NCI-H446 (cell line): ENCODE data around the gene INO80.
A peak's percentile ranks its signal among the peaks of the same experiment; 100 is the strongest.
"Not testable (repeated sequence)": the region's sequence is repeated elsewhere in the genome, so short reads cannot be mapped to it uniquely, and the experiment has no call there.

Source experiments
- DNase-seq, 2 experiments: peaks; one replicate each; lab custom pipeline; 2025; lab: John Stamatoyannopoulos, UW

Gene INO80

GRCh38 chr15:40963201-40963600 is 152.9 kb downstream of the INO80 start:
- no peak for DNase-seq

DNA sequence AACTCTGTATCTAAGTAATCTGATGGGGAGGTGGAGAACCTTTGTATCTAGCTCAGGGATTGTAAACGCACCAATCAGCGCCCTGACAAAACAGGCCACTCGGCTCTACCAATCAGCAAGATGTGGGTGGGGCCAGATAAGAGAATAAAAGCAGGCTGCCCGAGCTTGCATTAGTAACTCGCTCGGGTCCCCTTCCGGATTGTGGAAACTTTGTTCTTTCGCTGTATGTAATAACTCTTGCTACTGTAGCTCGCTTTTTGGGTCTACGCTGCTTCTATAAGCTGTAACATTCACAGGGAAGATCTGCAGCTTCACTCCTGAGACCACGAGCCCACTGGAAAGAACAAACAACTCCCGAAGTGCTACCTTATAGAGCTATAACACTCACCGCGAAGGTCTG is 153.8 kb downstream of the INO80 start:
- DNase-seq = not testable (repeated sequence)

DNA sequence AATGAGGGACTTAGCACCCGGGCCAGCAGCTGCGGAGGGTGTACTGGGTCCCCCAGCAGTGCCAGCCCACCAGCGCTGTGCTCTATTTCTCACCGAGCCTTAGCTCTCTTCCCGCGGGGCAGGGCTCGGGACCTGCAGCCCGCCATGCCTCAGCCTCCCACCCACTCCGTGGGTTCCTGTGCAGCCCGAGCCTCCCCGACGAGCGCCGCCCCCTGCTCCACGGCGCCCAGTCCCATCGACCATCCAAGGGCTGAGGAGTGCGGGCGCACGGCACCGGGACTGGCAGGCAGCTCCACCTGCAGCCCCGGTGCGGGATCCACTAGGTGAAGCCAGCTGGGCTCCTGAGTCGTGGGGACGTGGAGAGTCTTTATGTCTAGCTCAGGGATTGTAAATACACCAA is 154.3 kb downstream of the INO80 start:
- not testable (repeated sequence) for DNase-seq

DNA sequence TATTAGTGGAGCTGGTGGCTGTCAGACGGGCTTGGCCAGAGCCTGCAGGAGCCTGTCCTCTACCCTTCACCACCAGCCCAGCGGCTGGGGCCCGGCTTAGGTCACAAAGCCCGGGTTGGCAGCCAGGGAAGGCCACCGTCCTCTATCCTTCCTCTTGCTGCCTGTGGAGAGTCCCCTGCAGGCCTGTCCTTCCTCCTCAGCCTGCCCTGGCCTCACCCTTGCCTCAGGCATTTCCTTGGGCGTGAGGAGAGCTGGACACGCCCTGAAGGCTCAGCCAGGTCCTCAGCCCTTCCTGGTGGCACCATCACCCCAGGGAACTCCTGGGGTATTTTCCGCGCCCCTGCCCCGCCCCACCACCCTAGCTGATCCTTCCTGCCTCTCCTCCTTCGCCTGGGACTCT is 155.2 kb downstream of the INO80 start:
- no peak for DNase-seq

DNA sequence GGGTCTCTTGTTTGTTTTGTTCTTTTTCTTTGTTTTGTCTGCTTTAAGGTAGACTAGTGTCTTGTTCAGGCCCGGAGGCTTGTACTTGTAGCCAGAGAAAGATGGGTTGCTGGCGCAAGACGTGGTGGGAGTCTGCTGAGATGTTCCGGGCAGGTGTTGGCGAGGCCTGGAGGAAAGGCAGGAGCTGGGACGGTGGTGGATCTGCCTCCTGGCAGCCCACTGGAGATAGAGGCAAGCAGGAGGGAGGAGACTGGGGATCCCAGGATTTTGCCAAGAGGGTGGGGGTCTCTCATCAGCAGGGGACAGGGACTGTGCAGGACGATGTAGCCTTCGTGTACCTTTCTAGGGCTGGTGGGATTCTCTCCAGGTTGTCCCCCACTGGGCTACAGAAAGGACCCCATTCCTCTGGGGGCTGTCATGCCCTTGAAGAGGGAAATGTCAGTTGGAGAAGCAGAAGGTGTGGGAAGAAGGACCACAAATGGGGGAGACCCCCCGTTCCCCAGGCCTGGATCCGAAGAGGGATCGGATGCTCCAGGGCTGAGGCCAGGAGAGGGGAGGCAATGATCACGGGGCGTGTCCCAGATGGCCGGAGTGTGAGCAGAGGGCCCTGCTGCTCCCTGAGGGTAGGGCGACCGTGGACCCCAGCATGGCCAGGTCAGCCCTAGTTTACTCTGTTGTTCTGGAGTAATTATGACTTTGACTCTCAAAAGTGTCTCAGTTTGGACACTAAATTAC is 155.8 kb downstream of the INO80 start:
- DNase-seq = no peak

- no peak for DNase-seq
Measured at GRCh38 chr15:40959331-40960141, 156.5 kb downstream of the INO80 start.

DNA sequence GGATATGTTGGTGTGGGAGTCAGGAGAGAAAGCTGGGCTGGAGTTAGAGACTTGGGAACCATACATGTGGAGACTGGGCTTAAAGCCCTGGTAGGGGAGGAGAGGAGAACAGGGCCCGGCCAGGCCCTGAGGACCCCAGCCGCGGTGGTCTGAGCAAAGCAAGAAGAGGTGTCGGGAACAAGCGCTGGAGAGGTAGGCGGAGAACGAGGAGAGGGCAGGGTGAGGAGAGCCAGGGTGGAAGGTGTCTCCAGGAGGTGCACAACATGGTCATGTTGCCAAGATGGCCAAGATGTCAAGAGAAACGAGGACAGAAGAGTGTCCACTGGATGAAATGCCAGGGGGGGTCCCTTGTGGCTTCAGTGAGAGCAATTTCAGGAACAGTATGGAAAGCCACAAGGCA is 157.4 kb downstream of the INO80 start:
- DNase-seq = no peak

DNA sequence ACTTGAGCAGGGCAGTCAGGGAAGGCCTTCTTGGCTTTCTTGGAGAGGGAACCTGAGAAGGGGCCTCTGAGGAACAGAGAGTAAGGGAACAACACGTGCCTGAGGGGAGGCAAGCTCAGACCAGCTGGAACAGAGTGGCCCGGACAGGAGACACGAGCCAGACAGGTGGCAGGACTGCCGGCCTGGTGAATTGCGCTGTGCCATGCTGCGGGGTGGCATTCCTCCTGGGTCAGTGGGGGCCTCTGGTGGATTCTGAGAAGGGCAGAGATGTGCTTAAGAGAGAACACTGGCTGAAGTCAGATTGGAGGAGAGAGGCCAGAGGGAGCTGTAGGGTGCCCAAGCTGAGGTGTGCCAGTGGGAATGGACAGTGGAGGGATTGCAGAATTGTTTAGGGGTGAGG is 157.9 kb downstream of the INO80 start:
- no peak for DNase-seq

GRCh38 chr15:40957581-40958051 is 158.5 kb downstream of the INO80 start:
- peak; percentile 14 to 90 for DNase-seq

DNA sequence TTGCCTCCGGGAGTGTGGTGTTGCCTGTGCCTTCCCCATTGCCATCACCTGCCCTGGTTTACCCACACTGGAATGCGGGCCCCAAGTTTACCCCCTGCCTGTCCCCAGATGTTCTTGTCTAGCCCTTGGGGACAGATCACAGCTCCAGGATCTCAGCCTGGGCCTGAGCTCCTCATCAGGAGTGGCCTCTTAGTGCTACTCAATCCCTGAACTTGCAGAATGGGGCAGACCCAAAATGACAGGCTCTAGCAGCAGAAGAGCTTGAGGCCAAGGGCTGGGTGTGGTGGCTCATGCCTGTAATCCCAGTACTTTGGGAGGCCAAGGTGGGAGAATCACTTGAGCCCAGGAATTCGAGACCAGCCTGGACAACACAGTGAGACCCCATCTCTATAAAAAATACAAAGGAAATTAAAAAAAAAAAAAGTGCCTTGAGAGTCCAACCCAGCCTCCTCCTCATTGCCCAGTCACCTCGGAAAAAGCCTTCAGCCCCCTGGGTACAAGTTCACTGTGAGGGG is 159.0 kb downstream of the INO80 start:
- DNase-seq = no peak

- no peak for DNase-seq
Measured at GRCh38 chr15:40956541-40956982, 159.5 kb downstream of the INO80 start.

- DNase-seq = no peak
Measured at GRCh38 chr15:40955930-40956540, 160.0 kb downstream of the INO80 start.

GRCh38 chr15:40955141-40955903 is 160.8 kb downstream of the INO80 start:
- DNase-seq = no peak

GRCh38 chr15:40954158-40954848 is 161.8 kb downstream of the INO80 start:
- DNase-seq = not testable (repeated sequence)

DNA sequence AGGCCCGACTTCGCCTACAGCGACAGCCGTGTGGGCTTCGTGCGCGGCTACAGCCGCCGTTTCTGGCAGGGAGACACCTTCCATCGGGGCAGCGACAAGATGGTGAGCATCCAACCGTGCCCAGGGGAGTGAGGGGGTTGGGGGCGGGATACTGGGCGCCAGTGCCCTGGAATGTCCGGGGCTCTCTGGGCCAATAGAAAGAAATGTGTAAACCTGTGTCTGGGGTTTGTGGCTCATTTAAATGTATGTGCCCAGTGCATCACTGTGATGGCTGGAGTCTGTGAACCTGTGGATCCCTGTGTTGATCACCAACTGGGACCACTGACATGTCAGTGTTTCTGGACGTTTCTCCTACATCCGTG is 162.4 kb downstream of the INO80 start:
- DNase-seq = no peak

GRCh38 chr15:40952901-40953712 is 163.0 kb downstream of the INO80 start, which contains the start of gene CHAC1:
Gene CHAC1 (plus strand): TSS chr15:40953471. CDS start chr15:40953584, 113 bp downstream.
- DNase-seq = peak; percentile 65 to 94

DNA sequence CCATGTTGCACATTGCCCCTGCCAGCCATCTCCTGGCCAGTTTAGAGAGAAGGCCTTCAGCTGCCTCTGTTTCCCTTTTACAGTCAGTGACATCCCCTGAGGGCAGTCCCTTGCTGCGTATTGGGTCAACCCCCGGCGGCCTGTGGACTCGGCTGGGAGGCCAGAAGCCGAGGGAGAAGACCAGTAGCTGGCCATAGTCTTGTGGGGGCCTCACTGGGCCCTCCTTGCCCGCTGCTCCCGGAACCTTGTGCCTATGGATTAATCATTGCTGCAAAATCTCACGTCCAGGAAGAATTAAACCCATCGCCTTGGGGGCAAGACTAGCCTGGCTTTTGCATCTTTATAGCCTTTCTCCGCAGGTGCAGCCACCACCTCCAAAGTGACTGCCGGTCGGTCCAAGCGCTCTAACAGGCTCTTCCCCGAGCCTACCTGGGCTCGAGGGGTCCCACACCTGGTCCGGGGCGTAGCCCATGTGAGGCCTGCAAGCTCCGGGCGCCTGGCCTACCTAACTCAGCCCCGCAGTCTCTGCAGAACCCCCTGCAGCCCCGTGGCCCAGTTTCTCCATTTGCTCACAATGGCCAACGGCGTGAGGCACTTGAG is 163.7 kb downstream of the INO80 start:
- no peak for DNase-seq

DNA sequence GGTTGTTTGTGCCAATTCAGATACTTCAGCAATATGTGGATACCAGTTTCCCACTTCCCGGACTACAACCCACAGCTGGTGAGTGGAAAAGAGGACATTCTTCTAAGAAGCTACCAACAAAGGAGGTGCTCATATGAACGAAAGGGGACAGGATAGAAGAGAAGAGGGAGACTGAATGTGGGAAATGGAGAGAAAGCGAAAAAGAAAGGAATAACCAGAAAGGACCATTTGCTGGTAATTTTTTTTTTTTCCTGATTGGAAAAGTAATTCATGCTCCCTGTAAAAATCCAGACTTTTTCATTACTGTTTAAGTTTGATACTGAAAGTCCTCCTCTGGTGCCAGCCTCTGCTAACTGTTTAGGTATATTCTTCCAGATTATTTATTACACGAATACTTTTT is 164.3 kb downstream of the INO80 start:
- no peak for DNase-seq

- DNase-seq = no peak
Measured at GRCh38 chr15:40949756-40950207, 166.3 kb downstream of the INO80 start.
